ENCODE results near the gene IFT122.

GRCh38 chr3:129533406-129533805 lies 93.4 kb downstream of the IFT122 start:
- TF ChIP-seq CTCF (IDR thresholded peaks at IDR 0.05; ENCODE audit: low read length) (no peak), EZH2 (IDR thresholded peaks at IDR 0.05; ENCODE audit: borderline replicate concordance, low read length) (no peak)
